H1 (cell line): Measurements from ENCODE around the gene PIBF1. TPM values are rescaled to one million over a fixed set of nuclear protein-coding genes. Genes with fewer than 3 reads are reported as not detected.

Experiments
- CTCF ChIA-PET: fragments of 300-600 bp; sonication (Branson Sonifier 250); formaldehyde crosslinking; loops from one replicate; lab custom pipeline; 2021; ENCODE audit not compliant: partially characterized antibody; lab: Charles Lee
- POLR2A ChIA-PET: fragments of 300-600 bp; sonication (Branson Sonifier 250); formaldehyde crosslinking; loops from one replicate; lab custom pipeline; 2021; ENCODE audit warnings: inconsistent platforms; ENCODE audit not compliant: partially characterized antibody; lab: Charles Lee
- DNase-seq, 2 experiments: peaks; one replicate each; pipeline versions ENCODE4 v3.0.0 to v3.0.0-alpha.2; 2010 to 2022; ENCODE audit warnings: low spot score in 2 of 2, low read depth in 1 of 2, mixed read lengths in 1 of 2
- FAIRE-seq: peaks from 2 replicates; lab custom pipeline; 2011; peaks lifted over from hg19 to GRCh38; lab: Jason Lieb, UNC
- H2AFZ ChIP-seq: 2 replicates; pipeline ENCODE4 v1.8.1; 2012; ENCODE audit warnings: low read length, inconsistent platforms
- H2AK5ac ChIP-seq: 2 replicates; pipeline ENCODE4 v1.6.1; 2013; ENCODE audit warnings: low read depth, low read length
- H2BK120ac ChIP-seq: replicated peaks from 2 replicates; pipeline ENCODE3; 2013; ENCODE audit warnings: low read depth, low read length, inconsistent platforms
- H2BK12ac ChIP-seq: 2 replicates; pipeline ENCODE4 v1.6.1; 2013; ENCODE audit warnings: low read depth, low read length
- H2BK15ac ChIP-seq: 2 replicates; pipeline ENCODE4 v1.6.1; 2013; ENCODE audit warnings: low read length
- H2BK20ac ChIP-seq: 2 replicates; pipeline ENCODE4 v1.6.1; 2013; ENCODE audit warnings: low read length
- H2BK5ac ChIP-seq: 2 replicates; pipeline ENCODE4 v1.6.1; 2013; ENCODE audit warnings: low read depth, low read length
- H3K14ac ChIP-seq: 2 replicates; pipeline ENCODE4 v1.6.1; 2013; ENCODE audit warnings: inconsistent platforms; ENCODE audit not compliant: insufficient read length
- H3K18ac ChIP-seq: 2 replicates; pipeline ENCODE4 v1.6.1; 2013; ENCODE audit warnings: low read length; ENCODE audit errors: extremely low read depth
- H3K23ac ChIP-seq: 2 replicates; pipeline ENCODE4 v1.6.1; 2013; ENCODE audit warnings: inconsistent platforms; ENCODE audit not compliant: insufficient read length
- H3K23me2 ChIP-seq: 2 replicates; pipeline ENCODE4 v1.6.1; 2013; ENCODE audit warnings: low read depth, low read length
- H3K27ac ChIP-seq: 2 replicates; pipeline ENCODE4 v1.6.1; 2011; ENCODE audit warnings: low read depth, low read length, inconsistent platforms
- H3K27me3 ChIP-seq, 4 experiments: replicated peaks in 1 of 4; 1 replicate in 1 of 4; 2 replicates in 3 of 4; pipeline versions ENCODE4 v1.6.1 to v1.8.1; 2011 to 2013; ENCODE audit warnings: low read length in 3 of 4, mild to moderate bottlenecking in 3 of 4, inconsistent platforms in 2 of 4, mixed read lengths in 2 of 4, moderate library complexity in 1 of 4; ENCODE audit not compliant: control insufficient read depth in 3 of 4, insufficient read depth in 3 of 4; ENCODE audit errors: extremely low read depth in 1 of 4
- H3K36me3 ChIP-seq, 4 experiments: 2 replicates each; pipeline versions ENCODE4 v1.6.1 to v1.8.1; 2011 to 2013; ENCODE audit warnings: mild to moderate bottlenecking in 4 of 4, low read length in 3 of 4, moderate library complexity in 2 of 4, control low read depth in 1 of 4, inconsistent platforms in 1 of 4; ENCODE audit not compliant: insufficient read depth in 4 of 4, control insufficient read depth in 2 of 4
- H3K4ac ChIP-seq: replicated peaks from 2 replicates; pipeline ENCODE3; 2013; ENCODE audit warnings: low read length, low read depth, mixed read lengths, inconsistent platforms; ENCODE audit not compliant: insufficient read length
- H3K4me1 ChIP-seq, 4 experiments: replicated peaks in 1 of 4; 1 replicate in 1 of 4; 2 replicates in 3 of 4; pipeline versions ENCODE4 v1.6.1 to v1.8.1; 2011 to 2013; ENCODE audit warnings: low read length in 3 of 4, inconsistent platforms in 2 of 4, mixed read lengths in 1 of 4; ENCODE audit not compliant: insufficient read depth in 4 of 4, control insufficient read depth in 3 of 4
- H3K4me2 ChIP-seq, 2 experiments: 2 replicates each; pipeline versions ENCODE4 v1.6.1 to v1.8.1; 2011 to 2013; ENCODE audit warnings: low read depth in 2 of 2, low read length in 2 of 2, control low read depth in 1 of 2, inconsistent platforms in 1 of 2, mild to moderate bottlenecking in 1 of 2; ENCODE audit not compliant: insufficient read depth in 1 of 2
- H3K4me3 ChIP-seq, 4 experiments: fragments of 200-600, 300-600 bp in 1 of 4; sonication (generic), shearing (Covaris generic), sonication (Bioruptor Twin) in 1 of 4; 2 replicates each; pipeline versions ENCODE4 v1.5.1 to v1.8.1; 2011 to 2016; ENCODE audit warnings: low read length in 4 of 4, low read depth in 3 of 4, control low read depth in 2 of 4, inconsistent platforms in 2 of 4, mild to moderate bottlenecking in 2 of 4, mixed read lengths in 1 of 4, moderate library complexity in 1 of 4; ENCODE audit not compliant: insufficient read depth in 2 of 4; ENCODE audit errors: extremely low read depth in 1 of 4
- H3K56ac ChIP-seq: replicated peaks from 2 replicates; pipeline ENCODE3; 2013; ENCODE audit warnings: low read depth, mild to moderate bottlenecking, mixed read lengths, low read length, inconsistent platforms; ENCODE audit not compliant: insufficient read length
- H3K79me1 ChIP-seq: 2 replicates; pipeline ENCODE4 v1.6.1; 2013; ENCODE audit warnings: low read depth, low read length, control low read depth
- H3K79me2 ChIP-seq, 2 experiments: 2 replicates each; pipeline versions ENCODE4 v1.6.1 to v1.8.1; 2012 to 2013; ENCODE audit warnings: low read length in 2 of 2, mild to moderate bottlenecking in 2 of 2, inconsistent platforms in 1 of 2; ENCODE audit not compliant: insufficient read depth in 2 of 2, control insufficient read depth in 1 of 2
- H3K9ac ChIP-seq, 4 experiments: replicated peaks in 1 of 4; 1 replicate in 1 of 4; 2 replicates in 3 of 4; pipeline versions ENCODE4 v1.6.1 to v1.8.1; 2011 to 2013; ENCODE audit warnings: low read depth in 3 of 4, low read length in 3 of 4, control low read depth in 2 of 4, mild to moderate bottlenecking in 2 of 4, moderate library complexity in 2 of 4, inconsistent platforms in 1 of 4; ENCODE audit errors: extremely low read depth in 1 of 4
- H3K9me3 ChIP-seq, 2 experiments: 2 replicates each; pipeline versions ENCODE4 v1.6.1 to v1.8.1; 2012 to 2013; ENCODE audit warnings: mild to moderate bottlenecking in 2 of 2, moderate library complexity in 2 of 2, control low read depth in 1 of 2, inconsistent platforms in 1 of 2, low read depth in 1 of 2, low read length in 1 of 2, mixed read lengths in 1 of 2; ENCODE audit not compliant: insufficient read depth in 2 of 2
- H4K20me1 ChIP-seq, 2 experiments: replicated peaks in 1 of 2; 2 replicates each; pipeline versions ENCODE3 to v1.8.1; 2011 to 2013; ENCODE audit warnings: inconsistent platforms in 2 of 2, low read length in 2 of 2, mild to moderate bottlenecking in 1 of 2; ENCODE audit not compliant: insufficient read depth in 2 of 2, control insufficient read depth in 1 of 2
- H4K5ac ChIP-seq: 2 replicates; pipeline ENCODE4 v1.6.1; 2013; ENCODE audit warnings: low read length, low read depth, mixed read lengths, inconsistent platforms; ENCODE audit not compliant: insufficient read length
- H4K8ac ChIP-seq: 2 replicates; pipeline ENCODE4 v1.8.0; 2013; ENCODE audit warnings: mild to moderate bottlenecking, moderate library complexity, low read length, inconsistent platforms; ENCODE audit not compliant: insufficient read depth; ENCODE audit errors: extremely low read depth
- H4K91ac ChIP-seq: replicated peaks from 2 replicates; pipeline ENCODE3; 2013; ENCODE audit warnings: low read length, mixed read lengths, inconsistent platforms; ENCODE audit not compliant: insufficient read length
- PHF8 ChIP-seq: fragments of 200-600 bp; sonication (generic); conservative IDR thresholded peaks from 2 replicates; pipeline ENCODE4 v1.7.1; 2012; ENCODE audit warnings: low read depth, mild to moderate bottlenecking, inconsistent platforms, low read length, moderate library complexity
- RFX5 ChIP-seq: IDR thresholded peaks from 2 replicates; pipeline ENCODE4 v1.6.1; 2011; ENCODE audit warnings: low read depth, low read length, improper control_type of control experiment, borderline replicate concordance
- WGBS, 2 experiments: shearing (Covaris generic) in 1 of 2; methylation state at CpG; one replicate each; pipeline versions ENCODE4 v1.1.6 to v1.1.7; 2013 to 2015; ENCODE audit warnings: low lambda C conversion rate in 2 of 2, mixed read lengths in 2 of 2, inconsistent platforms in 1 of 2, low coverage in 1 of 2, missing lambda C conversion rate in 1 of 2; ENCODE audit not compliant: insufficient replicate concordance in 2 of 2, insufficient coverage in 1 of 2, insufficient read length in 1 of 2; ENCODE audit errors: extremely low coverage in 1 of 2, missing lambda C conversion rate in 1 of 2; 5-methylcytosine and 5-hydroxymethylcytosine counted together
- polyA plus RNA-seq, 7 experiments: library from polyadenylated mRNA; depleted of rRNA in 3 of 7; stranded (reverse) in 5 of 7; unstranded in 2 of 7; fragments of >200 nt in 5 of 7; fragments of 200-250 nt in 2 of 7; gene quantifications; 1 replicate in 5 of 7; 2 replicates in 1 of 7; 4 replicates in 1 of 7; pipeline versions ENCODE4 v1.2.1 to v1.2.3, GENCODE V29; 2011 to 2013; ENCODE audit warnings: missing spikeins in 2 of 7, mixed read lengths in 2 of 7
- total RNA-seq: library from RNA; stranded (reverse); fragmentation: NEBNext Ultra II Directional; extraction: Animal tissue kit (Norgen Biotek cat#: 25700); gene quantifications from 2 replicates; pipeline ENCODE4 v1.2.1, GENCODE V29; 2021

PIBF1 gene
- total and polyA plus RNA-seq, 2 of the 8 experiments (the other 6 are each of a cell fraction or from before 2014, with no cell fraction given), result 1.1 to 13.2 TPM

DNA sequence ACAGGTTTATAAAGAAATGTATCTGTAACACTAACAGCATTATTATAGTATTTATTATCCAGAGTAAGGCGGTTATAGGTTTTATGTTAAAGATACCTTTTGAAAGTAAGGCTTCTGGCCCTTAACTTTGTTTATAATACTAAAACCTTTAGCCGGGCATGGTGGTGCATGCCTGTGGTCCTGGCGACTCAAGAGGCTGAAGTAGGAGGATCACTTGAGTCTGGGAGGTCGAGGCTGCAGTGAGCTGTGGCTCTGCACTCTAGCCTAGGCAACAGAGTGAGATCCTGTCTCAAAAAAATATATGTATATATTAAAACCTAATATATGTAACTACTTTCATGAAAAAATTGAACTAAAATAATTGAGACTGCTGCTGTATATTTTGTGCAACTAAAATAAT, 178.2 kb downstream of the PIBF1 start:
- Histone ChIP-seq H2BK20ac (no peak overlapping the region), H3K14ac (no peak overlapping the region), H4K8ac (no peak overlapping the region; the same call in 1 of the 2 replicates), H3K56ac (no peak overlapping the region), H3K36me3 (no peaks in the 10 kb centered on the region), H3K18ac (no peak overlapping the region), H4K20me1 (no peaks in the 10 kb centered on the region), H3K4me1 (peaks cover 0 to 2% (median 0%) of the 10 kb centered on the region in 4 experiments; a peak in 1 of 7 replicates), H3K4ac (no peak overlapping the region), H2BK120ac (no peak overlapping the region), H2AK5ac (no peak overlapping the region), H2BK12ac (no peak overlapping the region), H4K5ac (no peak overlapping the region), H3K27ac (no peak overlapping the region), H3K79me2 (no peaks in the 10 kb centered on the region), H2AFZ (no peak overlapping the region), H3K4me3 (peak overlapping the region in 1 of 4 experiments; percentile 24; a peak in 1 of 8 replicates), H3K9me3 (no peaks in the 10 kb centered on the region), H4K91ac (no peak overlapping the region), H2BK15ac (no peak overlapping the region), H3K4me2 (peak overlapping the region; percentile 27 to 62; a peak in 3 of 4 replicates), H2BK5ac (no peak overlapping the region), H3K27me3 (no peaks in the 10 kb centered on the region), H3K23ac (no peak overlapping the region), H3K23me2 (no peaks in the 10 kb centered on the region), H3K9ac (no peak overlapping the region), H3K79me1 (no peaks in the 10 kb centered on the region)
- DNase-seq, result no peak
- CTCF ChIA-PET, result no interaction called here
- POLR2A ChIA-PET, result no interaction called here
- no peak for FAIRE-seq
- 88% methylated on average over 4 of the region's 4 CpGs; no CpG with 5 or more reads in 1 of the 2 experiments for WGBS, 2 experiments
- no peak for TF ChIP-seq PHF8
- no peak for TF ChIP-seq RFX5
